Stimulated activated CD4-positive, alpha-beta T cell treated with anti-CD3 and anti-CD28 coated beads, TNF-alpha, amount 100 ng/mL, for 4 hours (primary cell): ENCODE measurements around the gene LYPD6.
"Not testable (repeated sequence)": the region's sequence is repeated elsewhere in the genome, so short reads cannot be mapped to it uniquely, and the experiment has no call there.

ENCODE experiments used
- DNase-seq, 3 experiments: peaks; one replicate each; pipeline ENCODE4 v3.0.0-alpha.2; 2020; ENCODE audit warnings: low read depth in 3 of 3

LYPD6 gene

GRCh38 chr2:149330127-149331022, at the start of gene LYPD6:
TSS of gene LYPD6 (plus strand) at chr2:149330587. CDS start at chr2:149437709, 107,122 bp downstream.
- DNase-seq, result no peak

- no peak for DNase-seq
These were observed 48.9 kb upstream of the LYPD6 start for GRCh38 chr2:149281441-149281840.

- no peak for DNase-seq
These were observed 39.7 kb upstream of the LYPD6 start for GRCh38 chr2:149290662-149291061.

DNA sequence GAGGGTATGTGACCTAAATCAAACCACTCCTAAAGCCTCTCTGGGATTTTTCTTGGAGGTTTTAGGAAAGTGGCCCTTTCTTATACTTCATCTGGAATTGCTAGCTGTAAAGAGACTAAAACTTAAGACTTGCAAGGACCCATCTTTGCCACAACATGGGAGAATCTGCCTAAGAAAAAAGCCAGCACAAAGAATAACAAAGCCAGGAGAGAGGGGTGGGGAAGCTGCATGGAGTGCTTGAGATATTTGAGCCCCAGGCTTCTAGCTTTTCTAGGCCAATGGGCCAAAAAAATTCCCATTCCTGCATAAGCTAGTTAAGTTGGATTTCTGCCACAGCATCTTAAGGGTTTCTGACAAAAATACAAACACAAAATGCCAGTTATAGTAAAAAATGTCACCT, 38.5 kb upstream of the LYPD6 start:
- no peak for DNase-seq

DNA sequence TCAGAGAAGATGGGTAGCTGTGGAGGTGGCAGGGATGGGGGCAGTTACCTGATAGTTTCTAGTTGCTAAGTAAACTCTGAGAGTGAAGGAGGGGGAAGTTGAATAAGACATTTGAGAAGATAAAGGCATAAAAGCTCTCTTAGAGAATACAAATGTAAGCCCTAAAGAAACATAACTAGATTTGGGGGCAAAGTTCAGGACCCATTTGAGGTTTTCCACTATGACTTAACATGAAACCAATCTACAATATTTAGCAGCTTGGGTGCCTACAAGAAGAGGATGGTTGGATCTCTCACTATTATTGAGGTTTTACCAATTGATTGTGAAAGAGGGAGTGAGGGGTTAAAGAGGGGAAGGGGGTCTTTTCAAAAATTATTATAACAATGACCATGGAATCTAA, 34.4 kb upstream of the LYPD6 start:
- no peak for DNase-seq

GRCh38 chr2:149307014-149307413, 23.4 kb upstream of the LYPD6 start:
- no peak for DNase-seq

DNA sequence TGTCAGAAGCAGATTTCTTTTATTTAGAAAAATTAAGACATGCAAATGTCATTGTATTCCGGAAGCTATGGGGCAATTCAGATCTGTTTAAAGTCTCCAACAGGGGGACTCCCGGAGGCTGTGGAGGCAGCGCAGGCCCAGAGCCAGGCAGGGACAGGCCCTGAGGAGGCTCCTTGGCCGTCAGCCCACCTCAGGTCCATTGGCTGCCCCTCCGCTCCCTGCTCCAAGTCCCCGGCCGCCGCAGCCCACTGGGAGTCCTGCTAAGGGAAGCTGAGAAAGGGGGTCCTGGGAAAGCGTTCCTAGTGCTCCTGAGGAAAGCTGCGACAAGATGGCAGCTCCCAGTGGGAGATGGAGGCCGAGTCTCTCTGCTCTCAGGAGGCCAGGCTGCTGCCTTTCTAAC, 20.0 kb upstream of the LYPD6 start:
- no peak for DNase-seq

- DNase-seq, result no peak
These were observed 18.3 kb upstream of the LYPD6 start for GRCh38 chr2:149312039-149312438.

- no peak for DNase-seq
These were observed 16.8 kb upstream of the LYPD6 start for GRCh38 chr2:149313512-149313972.

GRCh38 chr2:149314687-149315086, 15.7 kb upstream of the LYPD6 start:
- DNase-seq, result no peak

DNA sequence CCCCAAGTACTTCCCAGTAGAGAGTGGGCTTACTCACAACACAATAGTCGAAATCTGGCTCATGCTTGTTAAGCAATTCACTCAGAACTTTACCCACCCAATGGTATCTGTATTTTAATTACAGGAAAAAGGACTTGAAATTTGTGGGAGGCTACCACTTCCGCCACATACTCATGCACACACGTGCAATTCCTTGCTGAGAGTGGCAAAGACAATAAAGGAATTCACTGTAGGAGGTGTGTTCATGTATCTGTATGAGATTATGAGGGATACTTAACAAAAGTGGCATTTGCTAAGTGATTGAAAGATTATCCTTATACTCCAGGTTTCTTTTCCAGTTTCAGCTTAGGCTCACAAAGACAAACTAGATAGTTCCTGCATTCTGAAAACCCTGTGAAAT, 14.9 kb upstream of the LYPD6 start:
- DNase-seq, result no peak

GRCh38 chr2:149318566-149318965, 11.8 kb upstream of the LYPD6 start:
- not testable (repeated sequence) for DNase-seq

- no peak for DNase-seq
These were observed 10.0 kb upstream of the LYPD6 start for GRCh38 chr2:149320362-149320761.

DNA sequence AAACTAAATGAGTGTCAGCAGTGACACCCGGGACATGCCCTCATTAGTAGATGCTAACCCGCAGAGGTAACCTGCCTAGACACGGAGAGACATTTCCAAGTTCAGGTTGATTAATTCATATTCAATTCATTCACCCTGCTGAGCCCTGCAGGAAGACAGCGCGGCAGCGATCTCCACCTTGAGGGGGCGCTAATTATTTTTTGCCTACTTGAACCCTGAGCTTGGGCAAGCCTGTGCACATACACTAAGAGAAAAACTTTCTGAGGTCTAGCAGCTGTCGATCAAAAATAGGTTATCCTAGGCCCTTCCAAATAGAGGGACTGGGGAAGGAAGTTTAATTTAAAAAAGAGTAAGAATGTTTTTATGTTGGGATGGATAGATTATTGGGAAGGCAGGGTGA, 1.3 kb upstream of the LYPD6 start:
- DNase-seq, result no peak

- no peak for DNase-seq
These were observed 779 bp upstream of the LYPD6 start for GRCh38 chr2:149329489-149330126.

DNA sequence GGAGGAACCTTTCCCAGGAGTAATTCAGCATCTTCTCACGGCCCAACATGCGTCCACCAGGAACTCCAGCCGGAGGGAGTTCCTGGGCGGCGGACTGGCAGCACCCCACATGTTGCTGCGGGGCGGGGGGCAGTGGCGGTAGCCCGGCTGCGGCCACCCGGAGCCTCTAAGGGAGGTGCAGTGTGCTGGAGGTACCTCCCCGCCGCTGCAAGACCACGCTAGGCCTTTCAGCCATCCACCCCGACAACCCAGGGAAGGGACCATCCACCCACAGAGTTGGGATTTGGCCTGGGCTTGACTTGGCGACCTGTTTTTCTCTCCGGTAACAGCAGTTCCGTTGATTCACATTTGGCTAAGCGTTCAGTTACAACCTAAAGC, 625 bp downstream of the LYPD6 start:
- DNase-seq, result no peak

- no peak for DNase-seq
These were observed 2.0 kb downstream of the LYPD6 start for GRCh38 chr2:149332364-149332763.

DNA sequence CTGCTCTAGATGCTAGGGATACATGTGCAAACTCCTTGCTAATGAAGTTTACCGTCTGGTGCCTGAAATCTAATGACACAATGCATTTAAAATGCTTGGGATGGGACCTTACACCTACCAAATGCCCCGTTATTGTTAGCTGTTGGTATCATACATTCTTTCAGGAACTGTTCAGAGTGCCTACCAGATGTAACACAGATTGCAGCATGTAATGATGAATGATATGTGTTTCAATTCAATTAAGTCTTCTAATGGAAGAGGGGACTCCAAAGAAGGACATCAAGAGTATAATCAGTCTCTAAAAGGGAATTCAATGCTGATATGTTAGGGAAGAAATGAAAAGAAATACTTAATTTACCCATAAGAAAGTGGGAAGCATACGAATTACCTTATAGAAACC, 3.2 kb downstream of the LYPD6 start:
- DNase-seq, result no peak

DNA sequence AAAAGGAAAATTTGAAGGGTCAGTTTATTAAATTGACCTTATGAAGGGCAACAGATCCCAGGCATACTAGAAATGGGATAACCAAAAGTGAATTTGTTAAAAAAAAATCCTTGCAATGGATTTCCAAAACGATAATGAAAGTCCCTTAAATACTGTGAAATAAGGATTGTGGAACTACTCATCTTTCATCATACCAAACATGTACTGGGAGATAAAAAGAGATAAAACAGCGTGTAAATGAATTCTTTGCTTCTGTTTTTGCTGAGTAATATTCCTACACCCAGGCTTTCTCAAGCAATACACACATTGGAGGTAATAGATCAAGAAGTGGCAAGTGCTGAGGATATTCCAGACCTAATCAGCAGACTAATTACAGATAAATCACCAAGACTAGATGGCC, 3.8 kb downstream of the LYPD6 start:
- no peak for DNase-seq

GRCh38 chr2:149339324-149339723, 8.9 kb downstream of the LYPD6 start:
- no peak for DNase-seq

GRCh38 chr2:149342509-149342908, 12.1 kb downstream of the LYPD6 start:
- DNase-seq, result no peak

DNA sequence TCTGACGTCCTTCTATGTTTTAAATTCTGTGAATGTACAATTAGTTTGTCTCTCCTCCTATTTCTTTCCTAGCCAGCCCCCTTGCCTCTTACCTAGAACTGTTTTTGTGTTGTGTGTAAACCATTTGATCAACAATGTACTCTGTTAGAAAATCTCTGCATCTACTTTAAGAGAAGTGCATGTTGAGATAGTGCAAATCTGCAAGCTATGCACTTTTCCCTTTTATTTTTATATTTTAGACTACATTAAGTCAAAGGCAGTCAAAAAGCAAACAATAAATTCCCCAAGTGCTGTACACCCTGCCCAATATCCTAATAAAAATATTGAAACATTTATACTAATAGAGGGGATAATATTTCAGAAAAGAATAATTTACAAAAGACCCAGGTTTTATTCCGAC, 13.7 kb downstream of the LYPD6 start:
- no peak for DNase-seq

GRCh38 chr2:149346272-149346671, 15.9 kb downstream of the LYPD6 start:
- DNase-seq, result no peak
